ENCODE data around the gene ZNF598. TPM values are rescaled to one million over a fixed set of nuclear protein-coding genes. Genes with fewer than 3 reads are reported as not detected.

Gene ZNF598
- total and polyA plus RNA-seq, 2 of the 13 experiments (the other 11 are each of a cell fraction or from before 2014, with no cell fraction given), result 13.5 to 14.2 TPM

GRCh38 chr16:2047330-2048115 is 37.9 kb upstream of the ZNF598 start, which contains the start of the genes NTHL1 and TSC2 (continued):
- TF ChIP-seq ZNF597 (CRISPR knock-in tag; IDR thresholded peaks at IDR 0.05) (0 out of 2 replicates have a peak, but pooled peaks have one; percentile 36), KDM5A (IDR thresholded peaks at IDR 0.05; ENCODE audit: borderline replicate concordance, low read length) (peak; percentile 82), ZNF609 (CRISPR knock-in tag; IDR thresholded peaks at IDR 0.05; ENCODE audit: borderline replicate concordance) (peak; percentile 61), MIXL1 (CRISPR knock-in tag; IDR thresholded peaks at IDR 0.05) (peak; percentile 19; the same call in 1 of the 2 replicates), HOXD1 (CRISPR knock-in tag; IDR thresholded peaks at IDR 0.05) (no peak; the same call in none of the 2 replicates), SP140L (CRISPR knock-in tag; IDR thresholded peaks at IDR 0.05; ENCODE audit: borderline replicate concordance) (no peak), ATF7-NPFF (CRISPR knock-in tag; IDR thresholded peaks at IDR 0.05; ENCODE audit: low read depth) (no peak; the same call in 1 of the 2 replicates), PHF20 (CRISPR knock-in tag; IDR thresholded peaks at IDR 0.05) (peak; percentile 84), ZNF24 (IDR thresholded peaks at IDR 0.05) (no peak), NR2C2 (CRISPR knock-in tag; IDR thresholded peaks at IDR 0.05; ENCODE audit: borderline replicate concordance) (peak; percentile 95), CBX5 (CRISPR knock-in tag; IDR thresholded peaks at IDR 0.05; ENCODE audit: borderline replicate concordance) (no peak), NFE2L1 (CRISPR knock-in tag; IDR thresholded peaks at IDR 0.05; ENCODE audit: borderline replicate concordance) (peak; percentile 16; the same call in 1 of the 2 replicates), GLMP (CRISPR knock-in tag; IDR thresholded peaks at IDR 0.05; ENCODE audit: borderline replicate concordance) (no peak), NFATC3 (CRISPR knock-in tag; IDR thresholded peaks at IDR 0.05) (0 out of 2 replicates have a peak, but pooled peaks have one; percentile 4), MTF1 (CRISPR knock-in tag; IDR thresholded peaks at IDR 0.05) (no peak), FOXO4 (CRISPR knock-in tag; conservative IDR thresholded peaks at IDR 0.05) (no peak)

All from HepG2 (cell line).